ENCODE results near the gene NT5DC2.

The NT5DC2 gene

DNA sequence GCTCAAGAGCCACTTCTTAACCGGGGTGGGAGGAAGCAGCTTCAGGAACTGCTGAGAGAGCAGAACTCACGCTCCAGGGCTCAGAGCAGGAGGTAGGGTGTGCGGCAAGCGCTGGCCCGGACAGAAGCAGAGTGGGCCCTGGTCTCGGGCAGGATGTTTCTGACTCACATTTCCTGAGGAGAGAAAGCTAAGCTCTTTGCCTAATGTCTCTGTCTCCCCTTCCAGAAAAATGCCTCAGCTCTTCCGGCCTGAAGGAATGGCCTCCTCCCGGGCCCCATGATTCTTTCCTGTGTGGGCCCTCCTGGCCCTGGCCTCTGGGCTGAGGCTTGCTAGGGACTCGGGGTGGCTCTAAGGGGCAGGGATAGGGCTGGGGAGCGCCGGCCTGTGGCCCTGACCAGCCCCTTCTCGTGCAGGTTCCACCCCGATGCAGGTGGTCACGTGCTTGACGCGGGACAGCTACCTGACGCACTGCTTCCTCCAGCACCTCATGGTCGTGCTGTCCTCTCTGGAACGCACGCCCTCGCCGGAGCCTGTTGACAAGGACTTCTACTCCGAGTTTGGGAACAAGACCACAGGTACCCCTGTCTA lies 42.6 kb downstream of the NT5DC2 start:
- H3K4me3 ChIP-seq (ENCODE audit: low read length), result no peak overlapping the region

DNA sequence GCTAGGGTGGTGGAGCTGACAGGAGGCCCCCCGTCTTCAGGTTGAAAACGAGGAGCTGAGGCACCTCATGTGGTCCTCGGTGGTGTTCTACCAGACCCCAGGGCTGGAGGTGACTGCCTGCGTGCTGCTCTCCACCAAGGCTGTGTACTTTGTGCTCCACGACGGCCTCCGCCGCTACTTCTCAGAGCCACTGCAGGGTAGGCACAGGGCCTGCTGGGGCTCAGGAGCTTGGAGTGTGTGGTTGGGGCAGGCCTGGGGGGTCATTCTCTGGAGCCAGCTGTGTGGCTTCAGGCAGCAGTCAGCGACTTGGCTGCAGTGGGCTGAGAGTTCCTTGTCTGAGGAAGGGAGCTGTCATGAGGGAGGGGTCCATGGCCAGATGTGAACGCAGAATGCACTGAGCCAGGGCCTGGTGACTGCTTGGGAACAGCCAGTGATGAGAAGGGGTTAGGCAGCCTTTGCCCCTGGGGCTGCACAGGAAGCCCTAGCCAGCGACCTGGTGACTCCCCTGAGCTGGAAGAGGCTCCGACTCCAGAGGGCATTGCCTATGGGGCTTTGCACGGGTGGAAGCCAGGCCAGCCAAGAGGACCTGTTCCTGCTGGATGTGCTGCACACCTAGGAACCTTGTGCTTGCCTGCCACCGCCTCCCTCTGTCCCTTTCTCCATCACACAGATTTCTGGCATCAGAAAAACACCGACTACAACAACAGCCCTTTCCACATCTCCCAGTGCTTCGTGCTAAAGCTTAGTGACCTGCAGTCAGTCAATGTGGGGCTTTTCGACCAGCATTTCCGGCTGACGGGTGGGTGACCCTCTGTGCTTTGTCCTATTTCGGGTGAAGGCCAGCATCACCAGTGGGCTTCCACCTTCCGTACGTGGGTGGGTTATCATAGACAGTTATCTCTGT lies 43.4 kb downstream of the NT5DC2 start:
- no peak overlapping the region for H3K27ac ChIP-seq (ENCODE audit: low read depth, low read length)
- H3K4me3 ChIP-seq (ENCODE audit: low read length), result no peak overlapping the region
- H3K4me1 ChIP-seq (ENCODE audit: control insufficient read depth, low read depth, low read length), result no peaks in the 10 kb centered on the region
- no peak overlapping the region for H4K5ac ChIP-seq (ENCODE audit: low read length)
- H2BK15ac ChIP-seq (replicated peaks; ENCODE audit: low read depth), result no peak overlapping the region
- no peak overlapping the region for H3K18ac ChIP-seq (ENCODE audit: low read length)
- H3K4ac ChIP-seq (ENCODE audit: low read depth, low read length), result no peak overlapping the region
- no peak for DNase-seq
- H2BK5ac ChIP-seq (ENCODE audit: low read length), result no peak overlapping the region
- no peak overlapping the region for H4K8ac ChIP-seq (ENCODE audit: low read depth, low read length)
- no peaks in the 10 kb centered on the region for H3K79me1 ChIP-seq (ENCODE audit: low read length)
- no peak overlapping the region for H2BK120ac ChIP-seq (ENCODE audit: low read depth, low read length)
- H3K23ac ChIP-seq (ENCODE audit: low read length), result no peak overlapping the region
- H3K56ac ChIP-seq (ENCODE audit: low read length), result no peak overlapping the region
- no peak overlapping the region for H3K9ac ChIP-seq (ENCODE audit: low read length)
- H2AK5ac ChIP-seq (ENCODE audit: low read length), result no peak overlapping the region
- no peaks in the 10 kb centered on the region for H3K79me2 ChIP-seq (ENCODE audit: control insufficient read depth, insufficient read depth, low read length)
- H3K36me3 ChIP-seq (ENCODE audit: control insufficient read depth, insufficient read depth, low read length), result peaks cover 13% of the 10 kb centered on the region
- no peaks in the 10 kb centered on the region for H3K27me3 ChIP-seq (ENCODE audit: insufficient read depth, low read length, poor library complexity)
- no peak overlapping the region for H3K4me2 ChIP-seq (ENCODE audit: low read length)
- WGBS (ENCODE audit: extremely low coverage, insufficient coverage, low lambda C conversion rate), result no CpG with 5 or more reads among the region's 22 CpGs

More for the DNA sequence above, 42.6 kb downstream of the NT5DC2 start:
- H2BK120ac ChIP-seq (ENCODE audit: low read depth, low read length), result no peak overlapping the region
- H3K18ac ChIP-seq (ENCODE audit: low read length), result no peak overlapping the region
- H3K4me2 ChIP-seq (ENCODE audit: low read length), result no peak overlapping the region
- H3K79me2 ChIP-seq (ENCODE audit: control insufficient read depth, insufficient read depth, low read length), result no peaks in the 10 kb centered on the region
- no peaks in the 10 kb centered on the region for H3K4me1 ChIP-seq (ENCODE audit: control insufficient read depth, low read depth, low read length)
- no peak for DNase-seq
- no peak overlapping the region for H2AK5ac ChIP-seq (ENCODE audit: low read length)
- no peaks in the 10 kb centered on the region for H3K27me3 ChIP-seq (ENCODE audit: insufficient read depth, low read length, poor library complexity)
- no peak overlapping the region for H4K5ac ChIP-seq (ENCODE audit: low read length)
- no peak overlapping the region for H2BK15ac ChIP-seq (replicated peaks; ENCODE audit: low read depth)
- H3K56ac ChIP-seq (ENCODE audit: low read length), result no peak overlapping the region
- no peak overlapping the region for H4K8ac ChIP-seq (ENCODE audit: low read depth, low read length)
- no peak overlapping the region for H3K9ac ChIP-seq (ENCODE audit: low read length)
- no peak overlapping the region for H3K23ac ChIP-seq (ENCODE audit: low read length)
- H3K36me3 ChIP-seq (ENCODE audit: control insufficient read depth, insufficient read depth, low read length), result peaks cover 13% of the 10 kb centered on the region
- H3K27ac ChIP-seq (ENCODE audit: low read depth, low read length), result no peak overlapping the region
- H2BK5ac ChIP-seq (ENCODE audit: low read length), result no peak overlapping the region
- H3K79me1 ChIP-seq (ENCODE audit: low read length), result no peaks in the 10 kb centered on the region
- H3K4ac ChIP-seq (ENCODE audit: low read depth, low read length), result no peak overlapping the region
- no CpG with 5 or more reads among the region's 23 CpGs for WGBS (ENCODE audit: extremely low coverage, insufficient coverage, low lambda C conversion rate)

DNA sequence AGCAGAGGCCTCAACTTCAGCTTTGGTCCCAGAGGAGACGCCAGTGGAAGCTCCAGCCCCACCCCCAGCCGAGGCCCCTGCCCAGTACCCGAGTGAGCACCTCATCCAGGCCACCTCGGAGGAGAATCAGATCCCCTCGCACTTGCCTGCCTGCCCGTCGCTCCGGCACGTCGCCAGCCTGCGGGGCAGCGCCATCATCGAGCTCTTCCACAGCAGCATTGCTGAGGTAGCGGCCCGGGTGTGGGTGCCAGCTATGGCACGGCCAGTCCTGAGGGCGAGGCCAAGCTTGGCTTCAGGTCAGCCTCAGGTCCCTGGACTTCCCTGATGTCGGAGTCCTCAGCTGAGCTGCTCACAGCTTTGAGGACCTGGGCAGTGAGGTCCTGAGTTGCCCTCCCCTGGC lies 44.2 kb downstream of the NT5DC2 start:
- no peak overlapping the region for H3K27ac ChIP-seq (ENCODE audit: low read depth, low read length)

DNA sequence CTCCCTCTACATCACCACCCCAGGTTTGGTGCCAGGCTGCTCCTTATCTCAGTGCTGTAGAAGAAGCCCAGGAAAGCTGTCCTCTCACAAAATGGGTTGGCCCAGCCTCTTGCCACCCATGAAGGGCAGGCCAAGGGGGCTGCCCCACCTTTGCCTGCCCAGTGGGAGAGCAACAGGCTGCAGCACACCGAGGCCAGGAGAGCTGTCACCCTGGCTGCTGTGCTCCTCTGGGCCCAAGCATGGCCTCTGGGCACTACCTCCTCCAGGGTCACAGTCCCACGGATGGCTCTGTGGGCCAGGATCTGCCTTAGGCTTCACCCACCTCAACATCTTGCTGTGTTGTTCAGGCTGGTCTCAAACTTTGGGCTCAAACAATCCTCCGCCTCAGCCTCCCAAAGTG lies 44.9 kb downstream of the NT5DC2 start:
- no peak overlapping the region for H3K4ac ChIP-seq (ENCODE audit: low read depth, low read length)
- H3K79me2 ChIP-seq (ENCODE audit: control insufficient read depth, insufficient read depth, low read length), result no peaks in the 10 kb centered on the region
- no peak overlapping the region for H4K8ac ChIP-seq (ENCODE audit: low read depth, low read length)
- H3K27me3 ChIP-seq (ENCODE audit: insufficient read depth, low read length, poor library complexity), result no peaks in the 10 kb centered on the region
- DNase-seq, result no peak
- WGBS (ENCODE audit: extremely low coverage, insufficient coverage, low lambda C conversion rate), result no CpG with 5 or more reads among the region's 3 CpGs
- no peak overlapping the region for H2BK120ac ChIP-seq (ENCODE audit: low read depth, low read length)
- no peak overlapping the region for H3K23ac ChIP-seq (ENCODE audit: low read length)
- no peak overlapping the region for H3K56ac ChIP-seq (ENCODE audit: low read length)
- H2BK15ac ChIP-seq (replicated peaks; ENCODE audit: low read depth), result no peak overlapping the region
- no peaks in the 10 kb centered on the region for H3K79me1 ChIP-seq (ENCODE audit: low read length)
- H2BK5ac ChIP-seq (ENCODE audit: low read length), result no peak overlapping the region
- no peak overlapping the region for H3K4me2 ChIP-seq (ENCODE audit: low read length)
- H3K4me1 ChIP-seq (ENCODE audit: control insufficient read depth, low read depth, low read length), result no peaks in the 10 kb centered on the region
- no peak overlapping the region for H4K5ac ChIP-seq (ENCODE audit: low read length)
- H3K27ac ChIP-seq (ENCODE audit: low read depth, low read length), result no peak overlapping the region
- peaks cover 13% of the 10 kb centered on the region for H3K36me3 ChIP-seq (ENCODE audit: control insufficient read depth, insufficient read depth, low read length)
- no peak overlapping the region for H3K9ac ChIP-seq (ENCODE audit: low read length)
- H3K18ac ChIP-seq (ENCODE audit: low read length), result no peak overlapping the region
- H2AK5ac ChIP-seq (ENCODE audit: low read length), result no peak overlapping the region
- no peak overlapping the region for H3K4me3 ChIP-seq (ENCODE audit: low read length)

More for the DNA sequence above, 44.2 kb downstream of the NT5DC2 start:
- Histone ChIP-seq H2BK5ac (ENCODE audit: low read length) (no peak overlapping the region), H3K4me2 (ENCODE audit: low read length) (no peak overlapping the region), H4K5ac (ENCODE audit: low read length) (no peak overlapping the region), H2BK15ac (replicated peaks; ENCODE audit: low read depth) (no peak overlapping the region), H3K18ac (ENCODE audit: low read length) (no peak overlapping the region), H2AK5ac (ENCODE audit: low read length) (no peak overlapping the region), H3K4me1 (ENCODE audit: control insufficient read depth, low read depth, low read length) (no peaks in the 10 kb centered on the region), H3K79me2 (ENCODE audit: control insufficient read depth, insufficient read depth, low read length) (no peaks in the 10 kb centered on the region), H3K56ac (ENCODE audit: low read length) (no peak overlapping the region), H3K4me3 (ENCODE audit: low read length) (no peak overlapping the region), H4K8ac (ENCODE audit: low read depth, low read length) (no peak overlapping the region), H3K27me3 (ENCODE audit: insufficient read depth, low read length, poor library complexity) (no peaks in the 10 kb centered on the region), H3K79me1 (ENCODE audit: low read length) (no peaks in the 10 kb centered on the region), H3K36me3 (ENCODE audit: control insufficient read depth, insufficient read depth, low read length) (peaks cover 13% of the 10 kb centered on the region), H2BK120ac (ENCODE audit: low read depth, low read length) (no peak overlapping the region), H3K4ac (ENCODE audit: low read depth, low read length) (no peak overlapping the region), H3K23ac (ENCODE audit: low read length) (no peak overlapping the region), H3K9ac (ENCODE audit: low read length) (no peak overlapping the region)
- DNase-seq, result no peak
- WGBS (ENCODE audit: extremely low coverage, insufficient coverage, low lambda C conversion rate), result no CpG with 5 or more reads among the region's 18 CpGs

DNA sequence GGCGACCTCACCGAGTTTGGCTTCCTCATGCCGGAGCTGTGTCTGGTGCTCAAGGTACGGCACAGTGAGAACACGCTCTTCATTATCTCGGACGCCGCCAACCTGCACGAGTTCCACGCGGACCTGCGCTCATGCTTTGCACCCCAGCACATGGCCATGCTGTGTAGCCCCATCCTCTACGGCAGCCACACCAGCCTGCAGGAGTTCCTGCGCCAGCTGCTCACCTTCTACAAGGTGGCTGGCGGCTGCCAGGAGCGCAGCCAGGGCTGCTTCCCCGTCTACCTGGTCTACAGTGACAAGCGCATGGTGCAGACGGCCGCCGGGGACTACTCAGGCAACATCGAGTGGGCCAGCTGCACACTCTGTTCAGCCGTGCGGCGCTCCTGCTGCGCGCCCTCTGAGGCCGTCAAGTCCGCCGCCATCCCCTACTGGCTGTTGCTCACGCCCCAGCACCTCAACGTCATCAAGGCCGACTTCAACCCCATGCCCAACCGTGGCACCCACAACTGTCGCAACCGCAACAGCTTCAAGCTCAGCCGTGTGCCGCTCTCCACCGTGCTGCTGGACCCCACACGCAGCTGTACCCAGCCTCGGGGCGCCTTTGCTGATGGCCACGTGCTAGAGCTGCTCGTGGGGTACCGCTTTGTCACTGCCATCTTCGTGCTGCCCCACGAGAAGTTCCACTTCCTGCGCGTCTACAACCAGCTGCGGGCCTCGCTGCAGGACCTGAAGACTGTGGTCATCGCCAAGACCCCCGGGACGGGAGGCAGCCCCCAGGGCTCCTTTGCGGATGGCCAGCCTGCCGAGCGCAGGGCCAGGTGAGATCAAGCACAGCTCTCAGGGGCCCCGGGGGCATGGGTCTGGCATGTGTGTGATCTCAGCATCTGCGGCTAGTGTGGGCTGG lies 45.6 kb downstream of the NT5DC2 start:
- Histone ChIP-seq H3K9ac (ENCODE audit: low read length) (no peak overlapping the region), H2AK5ac (ENCODE audit: low read length) (no peak overlapping the region), H2BK5ac (ENCODE audit: low read length) (no peak overlapping the region), H3K56ac (ENCODE audit: low read length) (no peak overlapping the region), H3K4me3 (ENCODE audit: low read length) (no peak overlapping the region), H3K4me2 (ENCODE audit: low read length) (no peak overlapping the region), H3K27ac (ENCODE audit: low read depth, low read length) (no peak overlapping the region), H3K27me3 (ENCODE audit: insufficient read depth, low read length, poor library complexity) (no peaks in the 10 kb centered on the region), H2BK15ac (replicated peaks; ENCODE audit: low read depth) (no peak overlapping the region), H3K4ac (ENCODE audit: low read depth, low read length) (no peak overlapping the region), H2BK120ac (ENCODE audit: low read depth, low read length) (no peak overlapping the region), H3K79me1 (ENCODE audit: low read length) (no peaks in the 10 kb centered on the region), H3K18ac (ENCODE audit: low read length) (no peak overlapping the region), H4K8ac (ENCODE audit: low read depth, low read length) (no peak overlapping the region), H3K79me2 (ENCODE audit: control insufficient read depth, insufficient read depth, low read length) (no peaks in the 10 kb centered on the region), H3K36me3 (ENCODE audit: control insufficient read depth, insufficient read depth, low read length) (peaks cover 13% of the 10 kb centered on the region), H3K23ac (ENCODE audit: low read length) (no peak overlapping the region), H3K4me1 (ENCODE audit: control insufficient read depth, low read depth, low read length) (no peaks in the 10 kb centered on the region), H4K5ac (ENCODE audit: low read length) (no peak overlapping the region)
- WGBS (ENCODE audit: extremely low coverage, insufficient coverage, low lambda C conversion rate), result no CpG with 5 or more reads among the region's 59 CpGs
- no peak for DNase-seq
